Measurements from ENCODE around the gene PRKCH.

DNA sequence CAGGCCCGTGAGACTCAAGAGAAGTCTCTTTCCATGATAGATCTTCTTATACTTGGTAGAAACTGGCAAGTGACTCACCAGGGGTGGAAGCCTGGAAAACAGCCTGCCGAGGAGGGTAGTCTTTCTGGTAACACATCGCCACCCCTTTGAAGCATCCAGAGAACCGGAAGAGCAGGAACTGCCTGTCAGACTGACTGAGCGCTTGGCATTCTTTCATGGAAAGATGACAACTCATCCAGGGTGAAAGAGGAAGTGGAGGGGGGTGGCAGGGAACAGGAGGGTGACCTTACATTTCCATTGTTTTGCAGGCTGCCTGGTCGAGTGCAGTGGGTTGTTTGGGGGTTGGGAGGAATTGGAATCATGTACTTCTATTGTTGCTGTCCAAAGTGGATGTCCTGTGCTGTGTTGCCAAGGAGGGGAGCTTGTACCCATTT, 34.5 kb downstream of the PRKCH start:
- TF ChIP-seq EZH2 (IDR thresholded peaks at IDR 0.05; ENCODE audit: insufficient read depth, poor library complexity, severe bottlenecking) = no peak
- TF ChIP-seq EZH2phosphoT487 (IDR thresholded peaks at IDR 0.05; ENCODE audit: insufficient read depth, low read depth) = no peak

Data from GM23248 (cell line).